ENCODE results near the gene SPIB.
"Not testable (repeated sequence)": the region's sequence is repeated elsewhere in the genome, so short reads cannot be mapped to it uniquely, and the experiment has no call there.

The SPIB gene

GRCh38 chr19:50418176-50419021 is at the start of gene SPIB:
SPIB (plus strand) TSS chr19:50418938; CDS start chr19:50418963, 25 bp downstream.
- no peak for DNase-seq (ENCODE audit: low read depth, low spot score)

GRCh38 chr19:50371914-50372475 is 46.7 kb upstream of the SPIB start:
- no peak for DNase-seq (ENCODE audit: low read depth, low spot score)

GRCh38 chr19:50376166-50377050 is 42.3 kb upstream of the SPIB start, which contains the start of gene NR1H2:
NR1H2 (plus strand) TSS chr19:50376457; CDS start chr19:50377606, 1,149 bp downstream.
- DNase-seq (ENCODE audit: low read depth, low spot score) = peak; percentile 83

GRCh38 chr19:50377051-50377461 is 41.7 kb upstream of the SPIB start:
- no peak for DNase-seq (ENCODE audit: low read depth, low spot score)

- DNase-seq (ENCODE audit: low read depth, low spot score) = no peak
Observed at GRCh38 chr19:50377517-50377916, 41.2 kb upstream of the SPIB start.

GRCh38 chr19:50378169-50378862 is 40.4 kb upstream of the SPIB start:
- DNase-seq (ENCODE audit: low read depth, low spot score) = no peak

- no peak for DNase-seq (ENCODE audit: low read depth, low spot score)
Observed at GRCh38 chr19:50378863-50379236, 39.9 kb upstream of the SPIB start.

GRCh38 chr19:50379602-50380001 is 39.1 kb upstream of the SPIB start:
- DNase-seq (ENCODE audit: low read depth, low spot score) = no peak

- no peak for DNase-seq (ENCODE audit: low read depth, low spot score)
Observed at GRCh38 chr19:50380137-50380536, 38.6 kb upstream of the SPIB start.

GRCh38 chr19:50380751-50381151 is 38.0 kb upstream of the SPIB start:
- DNase-seq (ENCODE audit: low read depth, low spot score) = no peak

- no peak for DNase-seq (ENCODE audit: low read depth, low spot score)
Observed at GRCh38 chr19:50381881-50382729, 36.6 kb upstream of the SPIB start.

GRCh38 chr19:50383001-50383851 is 35.5 kb upstream of the SPIB start:
- no peak for DNase-seq (ENCODE audit: low read depth, low spot score)

GRCh38 chr19:50383852-50384684 is 34.7 kb upstream of the SPIB start, which contains the start of gene POLD1:
POLD1 (plus strand) TSS chr19:50384347; CDS start chr19:50398852, 14,505 bp downstream.
- DNase-seq (ENCODE audit: low read depth, low spot score) = peak; percentile 98

GRCh38 chr19:50384685-50385535 is 33.8 kb upstream of the SPIB start:
- DNase-seq (ENCODE audit: low read depth, low spot score) = no peak

GRCh38 chr19:50387176-50387867 is 31.4 kb upstream of the SPIB start:
- DNase-seq (ENCODE audit: low read depth, low spot score) = no peak

GRCh38 chr19:50387868-50388245 is 30.9 kb upstream of the SPIB start:
- DNase-seq (ENCODE audit: low read depth, low spot score) = no peak

- not testable (repeated sequence) for DNase-seq (ENCODE audit: low read depth, low spot score)
Observed at GRCh38 chr19:50390295-50390694, 28.4 kb upstream of the SPIB start.
